CD4-positive, alpha-beta T cell treated with Interleukin-2 at 100 ng/mL for 4 hours (primary cell): ENCODE measurements around the gene NBR1.
"Not testable (repeated sequence)": the region's sequence is repeated elsewhere in the genome, so short reads cannot be mapped to it uniquely, and the experiment has no call there.

Experiments used
- DNase-seq: peaks from one replicate; pipeline ENCODE4 v3.0.0-alpha.2; 2020; ENCODE audit warnings: low spot score

The NBR1 gene

GRCh38 chr17:43159232-43159631 is 11.8 kb upstream of the NBR1 start:
- DNase-seq: not testable (repeated sequence)

DNA sequence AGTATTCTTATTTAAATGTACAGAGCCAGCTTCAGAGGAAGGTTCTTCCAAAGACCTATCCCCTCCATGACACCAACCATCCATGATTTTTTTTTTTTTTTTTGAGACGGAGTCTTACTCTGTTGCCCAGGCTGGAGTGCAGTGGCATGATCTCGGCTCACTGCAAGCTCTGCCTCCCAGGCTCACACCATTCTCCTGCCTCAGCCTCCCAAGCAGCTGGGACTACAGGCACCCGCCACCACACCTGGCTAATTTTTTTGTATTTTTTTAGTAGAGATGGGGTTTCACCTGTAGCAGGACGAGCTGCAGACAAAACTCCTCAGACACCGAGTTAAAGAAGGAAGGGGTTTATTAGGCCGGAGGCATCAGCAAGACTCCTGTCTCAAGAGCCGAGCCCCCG is 11.1 kb upstream of the NBR1 start:
- DNase-seq: not testable (repeated sequence)

- DNase-seq: not testable (repeated sequence)
These were observed 5.0 kb upstream of the NBR1 start for GRCh38 chr17:43165971-43166370.

DNA sequence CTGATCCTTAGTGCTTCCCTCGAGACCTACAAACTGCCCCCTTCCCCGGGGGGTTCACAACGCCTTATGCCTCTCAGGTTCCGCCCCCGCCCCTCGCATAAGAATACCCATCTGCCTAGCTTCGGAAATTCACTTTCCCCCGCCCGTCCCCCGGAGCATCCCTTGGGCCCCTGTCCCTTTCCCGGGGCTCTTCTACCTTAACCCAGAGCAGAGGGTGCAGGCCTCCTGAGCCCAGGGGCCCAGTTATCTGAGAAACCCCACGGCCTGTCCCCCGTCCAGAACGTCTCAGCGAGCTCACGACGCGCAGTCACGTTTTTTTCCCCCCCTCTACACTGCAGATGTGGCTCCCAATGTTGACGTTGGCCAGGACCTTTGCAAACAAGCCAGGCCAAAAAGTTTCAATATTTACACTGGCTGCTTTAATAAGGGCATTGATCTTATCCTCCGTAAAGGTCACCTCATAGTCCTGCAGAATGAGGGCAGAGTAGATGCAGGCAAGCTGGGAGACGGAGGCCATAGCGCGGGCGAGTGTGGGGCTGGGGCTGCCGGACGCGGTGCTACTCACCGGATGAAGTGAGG is 1.4 kb upstream of the NBR1 start:
- no peak for DNase-seq

- peak; percentile 94 for DNase-seq
These were observed 761 bp upstream of the NBR1 start for GRCh38 chr17:43170140-43170765.

DNA sequence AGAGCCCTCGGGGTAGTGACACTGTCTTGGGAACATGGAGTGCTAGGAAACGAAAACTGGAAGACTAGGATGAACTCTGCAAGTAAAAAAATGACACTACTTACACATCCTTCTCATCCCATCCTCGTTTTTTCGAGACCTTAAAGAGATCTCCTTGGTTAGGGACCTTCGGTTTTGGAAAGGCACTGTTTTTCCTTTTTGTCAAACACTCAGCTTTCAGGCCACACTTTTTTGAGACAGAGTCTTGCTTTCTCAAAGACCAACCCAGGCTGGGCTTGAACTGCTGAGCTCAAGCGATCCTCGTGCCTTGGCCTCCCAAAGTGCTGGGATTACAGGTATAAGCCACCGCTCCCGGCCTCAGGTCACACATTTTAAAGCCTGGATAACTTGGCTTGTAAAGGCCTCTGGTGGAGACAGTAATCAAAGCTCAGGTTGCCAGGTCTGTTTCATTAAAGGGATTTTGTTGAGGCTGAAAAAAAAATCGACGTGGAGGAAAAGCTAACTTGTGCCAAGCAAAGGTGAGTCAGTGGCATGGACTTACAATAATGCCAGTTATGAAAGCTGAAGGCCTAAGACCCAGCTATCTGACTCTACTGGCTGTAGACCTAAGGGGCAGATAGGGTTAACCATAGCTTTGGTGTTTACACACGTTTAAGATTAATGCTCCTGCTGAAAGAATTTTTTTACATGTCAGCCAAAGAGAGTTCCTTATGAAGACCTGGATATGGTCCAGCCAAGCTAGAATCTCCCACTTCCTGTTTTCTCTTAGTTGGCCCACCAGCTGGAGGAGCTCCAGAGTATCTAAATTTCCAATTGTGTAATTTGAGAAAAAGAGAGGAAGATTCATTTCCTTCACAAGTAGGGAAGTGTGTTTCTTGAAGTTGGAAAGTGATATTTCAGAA is 823 bp downstream of the NBR1 start:
- peak; percentile 8 for DNase-seq

DNA sequence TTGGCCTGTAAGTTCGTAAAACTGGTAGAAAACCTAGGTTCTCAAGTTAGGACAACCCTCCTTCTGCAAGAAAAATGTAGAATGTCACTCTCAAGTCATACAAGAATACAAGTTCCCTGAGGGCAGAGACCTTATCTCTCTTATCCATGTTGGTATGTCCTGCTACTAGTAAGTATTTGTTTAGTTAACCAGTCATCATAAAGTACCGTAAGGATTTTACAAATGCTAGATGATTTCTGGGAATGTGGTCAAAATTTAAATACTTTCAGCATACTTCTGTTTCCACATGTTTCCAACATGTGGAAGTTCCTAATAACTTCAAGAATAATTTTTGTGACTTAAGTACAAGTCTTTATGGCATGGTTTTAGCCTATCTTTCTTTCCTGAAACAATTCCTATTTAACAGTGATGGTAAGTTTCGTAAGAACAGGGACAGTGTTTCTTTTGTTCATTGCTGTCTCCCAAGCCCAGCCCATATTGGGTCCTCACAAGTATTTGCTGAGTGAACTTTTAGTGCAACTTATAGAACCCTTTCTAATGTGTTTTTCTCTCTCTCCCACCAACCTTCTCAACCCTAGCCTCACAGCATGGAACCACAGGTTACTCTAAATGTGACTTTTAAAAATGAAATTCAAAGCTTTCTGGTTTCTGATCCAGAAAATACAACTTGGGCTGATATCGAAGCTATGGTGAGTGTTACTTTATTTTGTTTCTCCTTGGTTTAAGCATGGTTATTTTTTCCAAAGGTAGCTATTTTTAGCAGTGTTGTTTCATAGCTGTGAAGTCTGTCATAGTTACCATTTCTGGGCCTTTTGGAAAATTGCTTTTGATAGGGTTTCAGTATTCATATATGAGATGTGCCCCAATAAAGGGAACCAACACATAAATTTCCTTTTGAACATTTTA is 4.5 kb downstream of the NBR1 start:
- DNase-seq: no peak

DNA sequence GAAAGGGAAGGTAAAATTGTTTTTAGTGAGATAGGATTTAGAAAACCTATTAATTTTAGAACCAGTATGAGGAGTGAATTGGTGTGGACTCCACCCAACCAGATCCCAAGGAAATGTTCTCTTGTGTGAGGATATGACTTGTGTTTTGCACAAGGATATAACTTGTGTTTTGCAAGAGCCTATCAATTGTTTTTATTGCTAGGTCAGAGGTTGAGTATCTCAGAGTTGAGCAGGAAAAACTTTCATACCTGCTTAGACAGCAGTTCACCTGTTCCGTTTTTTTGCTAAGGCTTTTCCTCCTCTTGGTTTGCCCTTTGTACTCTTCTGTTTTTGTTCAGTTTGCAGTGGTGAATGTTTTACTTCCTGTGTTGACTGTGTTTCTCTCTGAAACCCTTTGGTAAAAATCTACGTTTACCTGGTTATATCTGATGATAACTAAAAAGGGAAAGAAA is 5.1 kb downstream of the NBR1 start:
- DNase-seq: peak; percentile 1

DNA sequence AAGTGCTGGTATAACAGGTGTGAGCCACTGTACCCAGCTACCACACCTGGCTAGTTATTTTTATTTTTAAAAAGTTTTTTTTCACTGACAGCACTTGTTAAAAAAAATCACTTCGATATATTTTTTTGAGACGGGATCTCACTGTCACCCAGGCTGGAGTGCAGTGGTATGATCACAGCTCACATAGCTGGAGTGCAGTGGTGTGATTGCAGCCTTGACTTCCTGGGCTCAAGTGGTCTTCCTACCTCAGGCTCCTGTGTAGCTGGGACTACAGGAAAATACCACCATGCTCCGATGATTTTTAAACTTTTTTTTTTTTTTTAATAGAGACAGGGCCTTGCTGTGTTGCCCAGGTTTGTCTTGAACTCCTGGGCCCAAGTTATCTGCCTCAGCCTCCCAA is 12.9 kb downstream of the NBR1 start:
- DNase-seq: no peak

GRCh38 chr17:43186656-43187055 is 15.6 kb downstream of the NBR1 start:
- DNase-seq: not testable (repeated sequence)

DNA sequence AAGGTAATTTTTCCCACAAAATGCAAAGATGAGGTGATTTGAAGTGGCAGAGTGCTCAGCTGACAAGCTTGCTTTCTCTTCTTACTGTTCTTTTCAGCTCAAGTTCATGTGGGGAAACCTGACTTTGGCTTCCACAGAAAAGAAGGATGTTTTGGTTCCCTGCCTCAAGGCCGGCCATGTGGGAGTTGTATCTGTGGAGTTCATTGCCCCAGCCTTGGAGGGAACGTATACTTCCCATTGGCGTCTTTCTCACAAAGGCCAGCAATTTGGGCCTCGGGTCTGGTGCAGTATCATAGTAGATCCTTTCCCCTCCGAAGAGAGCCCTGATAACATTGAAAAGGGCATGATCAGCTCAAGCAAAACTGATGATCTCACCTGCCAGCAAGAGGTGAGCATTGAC is 22.2 kb downstream of the NBR1 start:
- DNase-seq: no peak

GRCh38 chr17:43199633-43200032 is 28.6 kb downstream of the NBR1 start:
- DNase-seq: no peak

DNA sequence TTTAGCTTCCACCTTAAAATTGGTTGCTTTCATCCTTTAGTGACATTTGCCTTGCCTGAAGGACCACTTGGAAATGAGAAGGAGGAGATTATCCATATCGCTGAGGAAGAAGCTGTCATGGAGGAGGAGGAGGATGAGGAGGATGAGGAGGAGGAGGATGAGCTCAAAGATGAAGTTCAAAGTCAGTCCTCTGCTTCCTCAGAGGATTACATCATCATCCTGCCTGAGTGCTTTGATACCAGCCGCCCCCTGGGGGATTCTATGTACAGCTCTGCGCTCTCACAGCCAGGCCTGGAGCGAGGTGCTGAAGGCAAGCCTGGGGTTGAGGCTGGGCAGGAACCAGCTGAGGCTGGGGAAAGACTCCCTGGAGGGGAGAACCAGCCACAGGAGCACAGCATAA is 29.1 kb downstream of the NBR1 start:
- DNase-seq: no peak

- DNase-seq: not testable (repeated sequence)
These were observed 32.0 kb downstream of the NBR1 start for GRCh38 chr17:43203013-43203412.

DNA sequence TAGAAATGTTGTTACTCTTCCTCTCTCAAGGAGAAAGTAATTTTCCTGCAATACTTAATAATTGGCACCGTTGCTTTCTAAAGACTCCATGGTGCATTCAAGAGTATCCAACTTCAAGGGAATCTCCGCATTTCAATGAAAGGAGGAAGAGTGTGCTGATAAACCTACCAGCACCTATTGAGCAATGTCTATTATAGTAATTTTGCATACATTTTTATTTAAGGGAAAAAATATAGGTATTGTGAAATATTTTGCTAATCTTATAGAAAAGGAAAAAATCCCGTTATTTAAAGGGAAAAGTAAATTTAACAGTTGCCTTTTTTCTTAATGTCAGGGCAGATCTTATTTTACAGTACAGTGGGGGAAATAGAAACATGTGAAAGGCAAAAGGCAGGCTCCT is 39.6 kb downstream of the NBR1 start:
- no peak for DNase-seq

GRCh38 chr17:43211123-43211479 is 40.1 kb downstream of the NBR1 start:
- DNase-seq: no peak

DNA sequence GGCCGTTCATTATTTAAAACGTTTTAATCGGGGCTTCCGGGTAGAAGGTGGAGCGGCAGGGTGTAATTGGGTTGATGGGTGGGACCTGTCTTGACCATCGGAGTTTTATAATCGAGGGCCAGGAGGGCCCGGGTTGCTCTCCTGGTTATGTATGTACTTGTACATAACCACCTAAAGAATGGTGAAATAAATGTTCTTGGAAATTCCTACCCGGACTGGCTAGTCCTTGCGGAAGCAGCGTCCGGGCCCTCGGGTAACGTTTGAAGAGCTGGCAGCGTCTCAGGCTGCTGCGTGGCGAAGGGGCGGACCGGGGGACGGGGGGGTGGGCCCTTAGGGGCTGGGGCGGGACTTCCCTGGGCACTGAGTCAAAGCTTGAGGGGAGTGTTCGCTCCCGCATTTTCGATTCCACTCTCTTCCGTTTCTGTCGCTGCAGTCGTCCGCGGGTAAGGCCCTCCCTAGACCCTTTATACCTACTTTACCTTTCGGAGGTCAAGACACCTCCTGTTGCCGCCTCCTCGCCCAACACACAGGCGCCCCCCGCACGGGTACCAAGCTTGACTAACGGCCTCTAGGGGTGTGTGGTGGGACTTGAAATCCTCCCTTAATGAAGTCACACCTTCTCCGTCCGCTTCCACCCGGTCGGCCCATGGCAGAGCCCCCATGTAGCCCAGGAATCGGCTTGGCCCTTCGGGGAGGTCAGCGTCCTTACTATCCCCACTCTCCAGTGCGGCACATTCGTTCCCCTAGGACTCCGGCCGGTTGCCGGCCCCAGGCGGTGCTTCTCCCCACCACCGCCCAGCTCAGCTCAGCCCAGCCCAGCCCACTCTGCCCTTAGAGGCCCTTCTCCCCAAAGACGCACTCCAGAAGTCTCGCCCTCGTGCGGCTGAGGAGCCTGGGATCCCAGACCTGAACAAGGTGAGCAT is 40.7 kb downstream of the NBR1 start, which contains the start of gene TMEM106A:
Gene TMEM106A, plus strand, starts transcription at position 396 of the 923 bp plus-strand sequence. CDS start 1,167 bp downstream, outside the sequence.
- DNase-seq: peak; percentile 71

DNA sequence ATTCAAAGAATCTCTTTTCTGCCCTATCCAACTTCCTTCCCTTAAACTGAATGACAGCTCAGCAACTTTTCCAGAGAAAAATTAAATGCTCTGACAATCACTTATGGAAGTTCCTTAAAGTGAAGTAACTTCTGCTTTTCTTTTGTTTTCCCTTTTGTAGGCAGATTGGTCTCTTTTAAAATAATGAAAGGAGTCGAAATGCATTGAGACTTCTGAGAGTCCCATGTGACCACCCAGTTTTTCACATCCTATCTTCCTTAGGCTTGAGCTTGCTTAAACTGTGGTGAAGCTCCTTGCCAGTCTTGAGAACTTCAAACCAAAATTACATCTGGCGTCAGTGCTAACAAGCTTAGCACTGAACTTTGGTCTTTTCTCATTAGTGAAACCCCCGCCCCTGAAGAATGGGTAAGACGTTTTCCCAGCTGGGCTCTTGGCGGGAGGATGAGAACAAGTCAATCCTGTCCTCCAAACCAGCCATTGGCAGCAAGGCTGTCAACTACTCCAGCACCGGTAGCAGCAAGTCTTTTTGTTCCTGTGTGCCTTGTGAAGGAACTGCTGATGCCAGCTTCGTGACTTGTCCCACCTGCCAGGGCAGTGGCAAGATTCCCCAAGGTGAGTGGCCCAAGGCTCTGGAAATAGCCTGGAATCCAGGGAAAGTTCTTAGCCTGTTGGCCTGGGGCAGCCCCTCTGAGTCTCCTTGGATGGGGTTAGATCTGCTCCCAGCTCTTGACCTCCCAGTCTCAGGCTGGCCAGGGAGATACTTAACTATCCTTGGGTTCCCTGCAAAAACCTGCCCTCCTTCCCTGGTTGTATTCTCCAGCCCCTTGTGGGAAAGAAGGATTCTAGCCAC is 41.9 kb downstream of the NBR1 start:
- no peak for DNase-seq

DNA sequence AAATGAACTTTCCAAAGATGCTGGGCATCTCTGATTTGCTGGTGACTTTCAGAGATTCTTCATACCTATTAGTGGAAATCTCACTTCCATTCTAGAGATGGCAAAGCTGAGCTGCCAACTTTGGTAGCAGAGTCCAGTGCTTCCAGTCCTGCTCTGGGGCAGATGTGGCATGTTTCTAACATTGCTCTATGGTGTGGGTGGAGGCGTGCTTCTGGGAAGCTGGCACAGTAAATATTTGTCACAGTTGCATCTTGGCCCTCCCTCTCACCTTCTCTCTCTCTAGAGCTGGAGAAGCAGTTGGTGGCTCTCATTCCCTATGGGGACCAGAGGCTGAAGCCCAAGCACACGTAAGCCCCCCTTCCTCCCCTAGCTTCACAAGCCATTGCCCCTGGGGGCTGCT is 42.5 kb downstream of the NBR1 start:
- no peak for DNase-seq

DNA sequence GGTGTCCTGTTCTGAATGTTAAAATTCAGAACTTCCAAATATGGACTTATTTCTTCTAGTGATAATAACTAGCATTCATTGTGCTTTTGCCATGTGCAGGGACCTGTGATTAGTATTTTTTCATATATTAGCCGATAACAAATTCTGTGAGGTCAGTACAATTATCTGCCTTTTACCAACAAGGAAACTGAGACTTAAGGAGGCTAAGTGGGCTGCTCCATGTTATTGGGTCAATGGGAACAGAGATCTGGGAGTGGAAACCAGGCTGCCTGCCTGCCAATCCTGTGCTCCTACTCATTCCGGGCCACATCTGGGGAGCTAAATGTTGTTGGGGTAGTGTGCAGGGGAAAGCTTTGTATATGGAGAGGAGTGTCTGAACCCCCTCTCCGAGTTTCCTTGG is 44.3 kb downstream of the NBR1 start:
- DNase-seq: no peak
